ENCODE measurements around the gene CXorf58.

The CXorf58 gene

GRCh38 chrX:23901060-23901459 is 6.7 kb upstream of the CXorf58 start:
- TF ChIP-seq CSRNP3 (CRISPR knock-in tag; IDR thresholded peaks at IDR 0.05) (no peak), PPARA (CRISPR knock-in tag; IDR thresholded peaks at IDR 0.05; ENCODE audit: borderline replicate concordance) (no peak), ZNF8 (CRISPR knock-in tag; IDR thresholded peaks at IDR 0.05) (no peak)
- ATAC-seq: peak; percentile 19; the same call in 2 of the 3 replicates

GRCh38 chrX:23901805-23902204 is 6.0 kb upstream of the CXorf58 start:
- peak; percentile 91 for ATAC-seq
- TF ChIP-seq PPARA (CRISPR knock-in tag; IDR thresholded peaks at IDR 0.05; ENCODE audit: borderline replicate concordance) (no peak), TCF4 (CRISPR knock-in tag; IDR thresholded peaks at IDR 0.05; ENCODE audit: borderline replicate concordance) (no peak), ZNF8 (CRISPR knock-in tag; IDR thresholded peaks at IDR 0.05) (no peak), OSR1 (CRISPR knock-in tag; IDR thresholded peaks at IDR 0.05) (no peak), ARNTL (CRISPR knock-in tag; IDR thresholded peaks at IDR 0.05; ENCODE audit: borderline replicate concordance, low read depth) (no peak), CSDC2 (CRISPR knock-in tag; IDR thresholded peaks at IDR 0.05) (no peak), BACH2 (CRISPR knock-in tag; IDR thresholded peaks at IDR 0.05; ENCODE audit: borderline replicate concordance) (no peak), CREB5 (CRISPR knock-in tag; IDR thresholded peaks at IDR 0.05; ENCODE audit: low read depth) (no peak), ZFP3 (CRISPR knock-in tag; IDR thresholded peaks at IDR 0.05) (no peak), ZFP30 (CRISPR knock-in tag; IDR thresholded peaks at IDR 0.05) (no peak)

- ATAC-seq: peak; percentile 73
- TF ChIP-seq ISL1 (CRISPR knock-in tag; IDR thresholded peaks at IDR 0.05): no peak
- TF ChIP-seq GLIS3 (CRISPR knock-in tag; IDR thresholded peaks at IDR 0.05): no peak
- no peak for TF ChIP-seq ZFP3 (CRISPR knock-in tag; IDR thresholded peaks at IDR 0.05)
- TF ChIP-seq TSHZ2 (CRISPR knock-in tag; IDR thresholded peaks at IDR 0.05): no peak
Measured at GRCh38 chrX:23902419-23902818, 5.4 kb upstream of the CXorf58 start.

- TF ChIP-seq PPARA (CRISPR knock-in tag; IDR thresholded peaks at IDR 0.05; ENCODE audit: borderline replicate concordance) (no peak), PATZ1 (CRISPR knock-in tag; IDR thresholded peaks at IDR 0.05; ENCODE audit: borderline replicate concordance) (no peak), TSHZ2 (CRISPR knock-in tag; IDR thresholded peaks at IDR 0.05) (no peak), CSRNP3 (CRISPR knock-in tag; IDR thresholded peaks at IDR 0.05) (no peak), RARB (CRISPR knock-in tag; IDR thresholded peaks at IDR 0.05) (no peak), POU6F1 (CRISPR knock-in tag; IDR thresholded peaks at IDR 0.05; ENCODE audit: borderline replicate concordance, low read depth) (no peak), ZNF8 (CRISPR knock-in tag; IDR thresholded peaks at IDR 0.05) (no peak), ESRRG (CRISPR knock-in tag; IDR thresholded peaks at IDR 0.05) (no peak), TCF4 (CRISPR knock-in tag; IDR thresholded peaks at IDR 0.05; ENCODE audit: borderline replicate concordance) (no peak), ZNF565 (CRISPR knock-in tag; conservative IDR thresholded peaks at IDR 0.05; ENCODE audit: low read depth) (no peak), ARNTL (CRISPR knock-in tag; IDR thresholded peaks at IDR 0.05; ENCODE audit: borderline replicate concordance, low read depth) (no peak), ZC3H10 (CRISPR knock-in tag; IDR thresholded peaks at IDR 0.05) (no peak), CSDC2 (CRISPR knock-in tag; IDR thresholded peaks at IDR 0.05) (no peak), GLIS3 (CRISPR knock-in tag; IDR thresholded peaks at IDR 0.05) (no peak)
- no peak for ATAC-seq
Measured at GRCh38 chrX:23904096-23904495, 3.7 kb upstream of the CXorf58 start.
